ENCODE data around the gene DIAPH2.

The DIAPH2 gene

GRCh38 chrX:97030463-97030862 is 345.8 kb downstream of the DIAPH2 start:
- DNase-seq (ENCODE audit: insufficient read length, low spot score) (no peak), FAIRE-seq (no peak)

- no peak for FAIRE-seq
Observed at GRCh38 chrX:97030947-97031346, 346.3 kb downstream of the DIAPH2 start.

GRCh38 chrX:97039363-97040029 is 354.9 kb downstream of the DIAPH2 start:
- no peak for DNase-seq (ENCODE audit: insufficient read length, low spot score)
- no peak for FAIRE-seq

More at GRCh38 chrX:97030947-97031346, 346.3 kb downstream of the DIAPH2 start:
- no peak for DNase-seq (ENCODE audit: insufficient read length, low spot score)

- FAIRE-seq (no peak), DNase-seq (ENCODE audit: insufficient read length, low spot score) (no peak)
Observed at GRCh38 chrX:97045470-97045869, 360.8 kb downstream of the DIAPH2 start.

- no peak for FAIRE-seq
Observed at GRCh38 chrX:97046867-97047266, 362.2 kb downstream of the DIAPH2 start.

GRCh38 chrX:97050392-97050791 is 365.8 kb downstream of the DIAPH2 start:
- DNase-seq (ENCODE audit: insufficient read length, low spot score) (no peak), FAIRE-seq (no peak)

More at GRCh38 chrX:97046867-97047266, 362.2 kb downstream of the DIAPH2 start:
- DNase-seq (ENCODE audit: insufficient read length, low spot score): no peak

GRCh38 chrX:97057349-97057909 is 372.8 kb downstream of the DIAPH2 start:
- DNase-seq (ENCODE audit: insufficient read length, low spot score) (no peak), FAIRE-seq (no peak)

GRCh38 chrX:97060020-97060419 is 375.4 kb downstream of the DIAPH2 start:
- FAIRE-seq (no peak), DNase-seq (ENCODE audit: insufficient read length, low spot score) (no peak)

GRCh38 chrX:97065066-97065465 is 380.4 kb downstream of the DIAPH2 start:
- FAIRE-seq (no peak), DNase-seq (ENCODE audit: insufficient read length, low spot score) (no peak)

GRCh38 chrX:97065973-97066372 is 381.3 kb downstream of the DIAPH2 start:
- DNase-seq (ENCODE audit: insufficient read length, low spot score): no peak
- no peak for FAIRE-seq

GRCh38 chrX:97066381-97066780 is 381.7 kb downstream of the DIAPH2 start:
- DNase-seq (ENCODE audit: insufficient read length, low spot score): no peak
- FAIRE-seq: no peak

- DNase-seq (ENCODE audit: insufficient read length, low spot score): no peak
- FAIRE-seq: no peak
Observed at GRCh38 chrX:97070346-97070745, 385.7 kb downstream of the DIAPH2 start.

- no peak for DNase-seq (ENCODE audit: insufficient read length, low spot score)
- FAIRE-seq: no peak
Observed at GRCh38 chrX:97074400-97074799, 389.8 kb downstream of the DIAPH2 start.

- DNase-seq (ENCODE audit: insufficient read length, low spot score) (no peak), FAIRE-seq (no peak)
Observed at GRCh38 chrX:97089116-97089515, 404.5 kb downstream of the DIAPH2 start.

- DNase-seq (ENCODE audit: insufficient read length, low spot score) (no peak), FAIRE-seq (no peak)
Observed at GRCh38 chrX:97096385-97096784, 411.7 kb downstream of the DIAPH2 start.

- FAIRE-seq (no peak), DNase-seq (ENCODE audit: insufficient read length, low spot score) (no peak)
Observed at GRCh38 chrX:97102938-97103337, 418.3 kb downstream of the DIAPH2 start.

GRCh38 chrX:97109730-97110129 is 425.1 kb downstream of the DIAPH2 start:
- DNase-seq (ENCODE audit: insufficient read length, low spot score) (no peak), FAIRE-seq (no peak)

- DNase-seq (ENCODE audit: insufficient read length, low spot score) (no peak), FAIRE-seq (no peak)
Observed at GRCh38 chrX:97117572-97117971, 432.9 kb downstream of the DIAPH2 start.

GRCh38 chrX:97119474-97120109 is 434.9 kb downstream of the DIAPH2 start:
- DNase-seq (ENCODE audit: insufficient read length, low spot score): no peak
- FAIRE-seq: no peak

- DNase-seq (ENCODE audit: insufficient read length, low spot score) (no peak), FAIRE-seq (no peak)
Observed at GRCh38 chrX:97123001-97123400, 438.4 kb downstream of the DIAPH2 start.

- DNase-seq (ENCODE audit: insufficient read length, low spot score) (no peak), FAIRE-seq (no peak)
Observed at GRCh38 chrX:97126020-97126419, 441.4 kb downstream of the DIAPH2 start.
